B cell (primary cell): ENCODE results near the gene FILIP1. TPM values are rescaled to one million over a fixed set of nuclear protein-coding genes. Genes with fewer than 3 reads are reported as not detected.

Experiments
- ATAC-seq: fragments of 200-7000 bp; cut with Tn5 transposase; one replicate; pipeline ENCODE4 v1.10.0; 2021; ENCODE audit warnings: low read depth, mild to moderate bottlenecking, moderate number of reproducible peaks, moderate library complexity
- CTCF ChIA-PET: fragments of 350-600 bp; sonication (Branson Sonifier 250); formaldehyde crosslinking; loops from one replicate; lab custom pipeline; 2021; ENCODE audit warnings: antibody characterized with exemption, inconsistent platforms; lab: Charles Lee
- POLR2A ChIA-PET: fragments of 350-600 bp; sonication (Branson Sonifier 250); formaldehyde crosslinking; loops from one replicate; lab custom pipeline; 2021; ENCODE audit warnings: antibody characterized with exemption; lab: Charles Lee
- DNase-seq: peaks from one replicate; pipeline ENCODE4 v3.0.0; 2013
- H2AFZ ChIP-seq: 2 replicates; pipeline ENCODE4 v1.6.1; 2012; ENCODE audit warnings: mild to moderate bottlenecking, low read depth, low read length; ENCODE audit not compliant: insufficient read depth, poor library complexity, severe bottlenecking
- H3K27ac ChIP-seq, 2 donors: 1 replicate in 1 of 2; 2 replicates in 1 of 2; pipeline ENCODE4 v1.5.1; 2012 to 2013; ENCODE audit warnings: low read length in 2 of 2, mild to moderate bottlenecking in 2 of 2, moderate library complexity in 1 of 2
- H3K27me3 ChIP-seq, 4 experiments: fragments of 200-600 bp in 1 of 4; sonication (generic) in 1 of 4; replicated peaks in 1 of 4; 1 replicate in 2 of 4; 2 replicates in 2 of 4; pipeline versions ENCODE4 v1.6.1 to v1.7.0; 2013 to 2016; ENCODE audit warnings: low read length in 3 of 4, mild to moderate bottlenecking in 2 of 4, mixed read lengths in 1 of 4, moderate library complexity in 1 of 4; ENCODE audit not compliant: insufficient read depth in 4 of 4, control insufficient read depth in 3 of 4; ENCODE audit errors: control extremely low read depth in 1 of 4
- H3K36me3 ChIP-seq, 2 experiments: replicated peaks in 1 of 2; 1 replicate in 1 of 2; 2 replicates in 1 of 2; pipeline versions ENCODE4 v1.6.1 to v1.7.1; 2013; ENCODE audit warnings: low read length in 1 of 2; ENCODE audit not compliant: insufficient read depth in 2 of 2, control insufficient read depth in 1 of 2; ENCODE audit errors: control extremely low read depth in 1 of 2, extremely low read depth in 1 of 2
- H3K4me1 ChIP-seq, 2 donors: fragments of 200-600 bp in 1 of 2; sonication (generic) in 1 of 2; 1 replicate in 1 of 2; 2 replicates in 1 of 2; pipeline versions ENCODE4 v1.5.1 to v1.6.1; 2013 to 2017; ENCODE audit warnings: low read length in 2 of 2; ENCODE audit not compliant: control insufficient read depth in 2 of 2, insufficient read depth in 2 of 2
- H3K4me2 ChIP-seq: replicated peaks from 2 replicates; pipeline ENCODE3; 2012; ENCODE audit warnings: mild to moderate bottlenecking, low read depth, low read length; ENCODE audit not compliant: poor library complexity, severe bottlenecking
- H3K4me3 ChIP-seq, 5 experiments: fragments of 200-600 bp in 1 of 5; sonication (generic) in 1 of 5; 1 replicate in 3 of 5; 2 replicates in 2 of 5; pipeline versions ENCODE4 v1.5.1 to v1.7.0; 2011 to 2016; ENCODE audit warnings: low read length in 4 of 5, mild to moderate bottlenecking in 4 of 5, low read depth in 2 of 5, control low read depth in 1 of 5, moderate library complexity in 1 of 5; ENCODE audit not compliant: insufficient read depth in 1 of 5; ENCODE audit errors: control extremely low read depth in 1 of 5, extremely low read depth in 1 of 5
- H3K79me2 ChIP-seq: fragments of 200-600 bp; sonication (generic); one replicate; pipeline ENCODE4 v1.6.0; 2016; ENCODE audit warnings: low read length; ENCODE audit not compliant: control insufficient read depth, insufficient read depth
- H3K9ac ChIP-seq: fragments of 200-600 bp; sonication (generic); 2 replicates; pipeline ENCODE4 v1.6.1; 2017; ENCODE audit warnings: mild to moderate bottlenecking, low read length, moderate library complexity
- H3K9me3 ChIP-seq, 3 donors: one replicate each; pipeline versions ENCODE4 v1.6.1 to v1.7.1; 2013; ENCODE audit warnings: low read length in 2 of 3; ENCODE audit not compliant: control insufficient read depth in 2 of 3, insufficient read depth in 1 of 3; ENCODE audit errors: control extremely low read depth in 1 of 3
- H4K20me1 ChIP-seq: 2 replicates; pipeline ENCODE4 v1.6.0; 2012; ENCODE audit warnings: mild to moderate bottlenecking, low read length; ENCODE audit not compliant: insufficient read depth, control insufficient read depth, poor library complexity, severe bottlenecking
- H3K27ac Mint-ChIP-seq: one replicate; pipeline ENCODE4 v1.8.0; 2021; ENCODE audit warnings: mixed read lengths
- H3K27me3 Mint-ChIP-seq: one replicate; pipeline ENCODE4 v1.8.0; 2021; ENCODE audit warnings: mixed read lengths
- H3K4me1 Mint-ChIP-seq: one replicate; pipeline ENCODE4 v1.8.0; 2021; ENCODE audit warnings: mixed read lengths
- H3K4me3 Mint-ChIP-seq: one replicate; pipeline ENCODE4 v1.8.0; 2021; ENCODE audit warnings: mixed read lengths
- H3K9me3 Mint-ChIP-seq: one replicate; pipeline ENCODE4 v1.8.0; 2022; ENCODE audit warnings: mixed read lengths; ENCODE audit not compliant: insufficient read depth
- CTCF ChIP-seq: fragments of 200-600 bp; IDR thresholded peaks from one replicate; pipeline ENCODE4 v1.8.0; 2022; ENCODE audit warnings: antibody characterized with exemption, mild to moderate bottlenecking
- EZH2 ChIP-seq: IDR thresholded peaks from 2 replicates; pipeline ENCODE4 v1.6.1; 2012; ENCODE audit warnings: borderline replicate concordance, low read depth, mild to moderate bottlenecking, moderate library complexity, low read length; ENCODE audit not compliant: insufficient read depth, poor library complexity, severe bottlenecking
- WGBS: methylation state at CpG from one replicate; pipeline ENCODE4 v1.1.5; 2013; ENCODE audit warnings: missing lambda C conversion rate; ENCODE audit not compliant: insufficient coverage; 5-methylcytosine and 5-hydroxymethylcytosine counted together
- intact Hi-C: fragments of 100-400 bp; cut with micrococcal nuclease; formaldehyde crosslinking; loops from one replicate; pipeline ENCODE4 v1.10.0; 2022
- polyA plus RNA-seq: library from polyadenylated mRNA; depleted of rRNA; stranded (reverse); fragments of >200 nt; gene quantifications from 2 replicates; pipeline ENCODE4 v1.2.3, GENCODE V29; 2012
- total RNA-seq, 2 donors: library from RNA; stranded (reverse); fragments of 120-200 nt in 1 of 2; gene quantifications; 1 replicate in 1 of 2; 2 replicates in 1 of 2; pipeline versions ENCODE4 v1.2.3 to v1.2.4, GENCODE V29; 2013 to 2022

The FILIP1 gene
- total and polyA plus RNA-seq, 2 donors (not counting 1 experiment from before 2014, with no cell fraction given), result not detected

- TF ChIP-seq CTCF (no peak), EZH2 (no peak)
- no peaks in the 10 kb centered on the region for H4K20me1 ChIP-seq
- ATAC-seq, result no peak
- intact Hi-C loops, result no loop called here
- H3K9me3 ChIP-seq, result peaks cover 0 to 3% (median 0%) of the 10 kb centered on the region in 3 donors
- POLR2A ChIA-PET, result no interaction called here
- no peak overlapping the region for H3K4me3 Mint-ChIP-seq
- CTCF ChIA-PET, result no interaction called here
- H3K4me1 Mint-ChIP-seq, result no peaks in the 10 kb centered on the region
- WGBS, result 86% methylated on average over 1 of the region's 1 CpG
- H3K27me3 ChIP-seq, result peaks cover 0 to 4% (median 0%) of the 10 kb centered on the region in 4 experiments
- no peak overlapping the region for H3K27ac Mint-ChIP-seq
- no peak overlapping the region for H3K9ac ChIP-seq
- no peak overlapping the region for H3K4me3 ChIP-seq
- H3K36me3 ChIP-seq, result no peaks in the 10 kb centered on the region
- no peak for DNase-seq
- no peaks in the 10 kb centered on the region for H3K9me3 Mint-ChIP-seq
- H3K79me2 ChIP-seq, result no peaks in the 10 kb centered on the region
- no peaks in the 10 kb centered on the region for H3K4me1 ChIP-seq
- peaks cover 11% of the 10 kb centered on the region for H3K27me3 Mint-ChIP-seq
- H3K4me2 ChIP-seq, result no peak overlapping the region
- H3K27ac ChIP-seq, result no peak overlapping the region
- no peak overlapping the region for H2AFZ ChIP-seq
These were observed 55.6 kb downstream of the FILIP1 start for GRCh38 chr6:75438013-75438431.

GRCh38 chr6:75437421-75437891 lies 56.1 kb downstream of the FILIP1 start:
- Mint-ChIP-seq H3K4me1 (no peaks in the 10 kb centered on the region), H3K4me3 (no peak overlapping the region), H3K27ac (no peak overlapping the region), H3K27me3 (peaks cover 11% of the 10 kb centered on the region), H3K9me3 (no peaks in the 10 kb centered on the region)
- Histone ChIP-seq H3K79me2 (no peaks in the 10 kb centered on the region), H3K4me1 (no peaks in the 10 kb centered on the region), H3K27ac (no peak overlapping the region), H3K4me2 (no peak overlapping the region), H3K4me3 (no peak overlapping the region), H3K9ac (no peak overlapping the region), H2AFZ (no peak overlapping the region), H3K9me3 (peaks cover 0 to 3% (median 0%) of the 10 kb centered on the region in 3 donors), H4K20me1 (no peaks in the 10 kb centered on the region), H3K36me3 (no peaks in the 10 kb centered on the region), H3K27me3 (peaks cover 0 to 4% (median 0%) of the 10 kb centered on the region in 4 experiments)
- TF ChIP-seq EZH2, result no peak
- TF ChIP-seq CTCF, result no peak
- ATAC-seq (no peak), DNase-seq (no peak)
- CTCF ChIA-PET, result no interaction called here
- intact Hi-C loops, result no loop called here
- WGBS, result 100% methylated on average over 1 of the region's 3 CpGs
- POLR2A ChIA-PET, result no interaction called here
